Measurements from ENCODE around the gene P2RX3.

GRCh38 chr11:57324154-57324885 is 13.8 kb upstream of the P2RX3 start:
- TF ChIP-seq E2F4 (IDR thresholded peaks at IDR 0.05; ENCODE audit: low read depth, low read length) (no peak), KDM1A (IDR thresholded peaks at IDR 0.05; ENCODE audit: borderline replicate concordance) (no peak), CTCF (IDR thresholded peaks at IDR 0.05 in 2 of 3, conservative IDR thresholded peaks at IDR 0.05 in 1 of 3; ENCODE audit: control insufficient read depth in 2 of 3, extremely low read depth in 1 of 3, insufficient read depth in 1 of 3, low read depth in 3 of 3, low read length in 3 of 3) (no peak), ZNF207 (IDR thresholded peaks at IDR 0.05; ENCODE audit: borderline replicate concordance) (no peak), TAF1 (IDR thresholded peaks at IDR 0.05; ENCODE audit: borderline replicate concordance, low read depth, low read length) (no peak)
